GM12872 (cell line): Measurements from ENCODE around the gene ACSL5.

ENCODE experiments used
- CTCF ChIP-seq: IDR thresholded peaks from 3 replicates; pipeline ENCODE4 v1.5.1; 2011; ENCODE audit warnings: low read depth, mild to moderate bottlenecking, low read length, moderate library complexity; ENCODE audit not compliant: insufficient read depth

The ACSL5 gene

DNA sequence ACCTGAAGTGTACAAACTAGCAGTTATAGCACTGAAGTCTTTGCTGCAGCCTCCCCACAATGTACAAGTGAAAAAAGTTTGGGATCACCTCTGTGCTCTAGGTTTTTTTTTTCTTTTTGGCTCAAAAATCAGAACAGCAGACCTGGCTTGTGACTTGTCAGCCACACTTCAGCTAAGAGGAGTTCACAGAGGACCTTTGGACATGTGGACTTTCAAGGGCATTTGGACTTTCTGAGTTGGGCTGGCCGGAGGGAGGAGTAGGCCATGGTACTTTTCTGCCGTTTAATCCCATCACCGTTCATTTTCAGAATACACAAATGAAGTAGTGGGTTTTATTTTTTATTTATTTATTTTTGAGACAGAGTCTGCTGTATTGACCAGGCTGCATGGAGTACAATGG is 21.9 kb upstream of the ACSL5 start:
- TF ChIP-seq CTCF: no peak

GRCh38 chr10:112353046-112353445 is 20.9 kb upstream of the ACSL5 start:
- no peak for TF ChIP-seq CTCF

GRCh38 chr10:112356686-112357085 is 17.2 kb upstream of the ACSL5 start:
- TF ChIP-seq CTCF: no peak

GRCh38 chr10:112359606-112360307 is 14.2 kb upstream of the ACSL5 start:
- no peak for TF ChIP-seq CTCF

DNA sequence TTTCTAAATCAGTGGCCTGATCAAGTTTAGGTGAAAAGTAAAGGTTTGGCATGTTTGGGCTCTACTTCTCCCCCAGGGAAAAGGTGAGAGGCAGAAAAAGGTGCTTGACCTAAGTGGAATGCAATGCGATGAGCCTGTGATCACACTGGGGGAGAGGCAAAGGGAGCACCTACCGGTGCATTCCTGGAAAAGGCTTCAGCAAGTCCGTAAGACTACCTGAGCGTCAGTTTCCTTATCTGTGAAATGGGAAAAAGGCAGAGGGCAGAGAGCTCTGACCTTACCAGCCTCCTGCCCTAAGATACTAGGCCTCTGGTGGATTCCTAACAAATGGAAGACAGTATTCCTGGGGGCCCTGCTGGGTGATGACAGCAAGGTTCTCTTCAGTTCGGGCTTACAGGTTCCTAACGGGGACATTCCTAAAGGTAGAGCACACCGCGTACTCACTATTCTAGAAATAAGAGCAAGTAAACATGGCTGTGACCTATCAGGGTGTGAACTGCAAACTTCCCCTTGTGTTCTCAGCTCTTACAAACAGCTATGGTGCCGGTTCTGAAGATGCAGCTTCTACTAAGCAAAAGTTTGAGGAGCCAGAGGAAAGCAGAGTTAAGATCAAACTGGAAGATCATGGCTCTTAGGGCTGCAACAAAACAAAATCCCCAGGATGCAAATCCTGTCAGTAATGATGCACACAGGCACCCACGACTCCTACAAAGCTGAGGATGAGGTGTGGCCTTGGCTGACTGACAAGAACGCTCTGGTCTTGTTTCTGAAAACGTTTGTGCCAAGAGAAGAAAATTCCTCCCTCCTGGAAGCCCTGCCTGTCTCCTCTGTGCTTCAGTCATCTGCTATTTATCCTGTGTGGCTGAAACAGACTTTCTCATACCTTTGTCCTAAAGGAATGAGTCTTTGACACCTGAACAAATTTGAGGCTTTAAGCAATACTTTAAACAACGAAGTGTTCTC is 13.3 kb upstream of the ACSL5 start:
- no peak for TF ChIP-seq CTCF

GRCh38 chr10:112361951-112362751 is 11.8 kb upstream of the ACSL5 start:
- no peak for TF ChIP-seq CTCF

GRCh38 chr10:112362833-112363232 is 11.1 kb upstream of the ACSL5 start:
- no peak for TF ChIP-seq CTCF
